Smooth muscle cell of the brain vasculature (primary cell): Measurements from ENCODE around the gene C1orf115.
"Not testable (repeated sequence)": the region's sequence is repeated elsewhere in the genome, so short reads cannot be mapped to it uniquely, and the experiment has no call there.

ENCODE experiments used
- DNase-seq: peaks from one replicate; pipeline ENCODE4 v3.0.0-alpha.2; 2012; ENCODE audit warnings: low read depth, low spot score

C1orf115 gene, protein sequence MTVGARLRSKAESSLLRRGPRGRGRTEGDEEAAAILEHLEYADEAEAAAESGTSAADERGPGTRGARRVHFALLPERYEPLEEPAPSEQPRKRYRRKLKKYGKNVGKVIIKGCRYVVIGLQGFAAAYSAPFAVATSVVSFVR

DNA sequence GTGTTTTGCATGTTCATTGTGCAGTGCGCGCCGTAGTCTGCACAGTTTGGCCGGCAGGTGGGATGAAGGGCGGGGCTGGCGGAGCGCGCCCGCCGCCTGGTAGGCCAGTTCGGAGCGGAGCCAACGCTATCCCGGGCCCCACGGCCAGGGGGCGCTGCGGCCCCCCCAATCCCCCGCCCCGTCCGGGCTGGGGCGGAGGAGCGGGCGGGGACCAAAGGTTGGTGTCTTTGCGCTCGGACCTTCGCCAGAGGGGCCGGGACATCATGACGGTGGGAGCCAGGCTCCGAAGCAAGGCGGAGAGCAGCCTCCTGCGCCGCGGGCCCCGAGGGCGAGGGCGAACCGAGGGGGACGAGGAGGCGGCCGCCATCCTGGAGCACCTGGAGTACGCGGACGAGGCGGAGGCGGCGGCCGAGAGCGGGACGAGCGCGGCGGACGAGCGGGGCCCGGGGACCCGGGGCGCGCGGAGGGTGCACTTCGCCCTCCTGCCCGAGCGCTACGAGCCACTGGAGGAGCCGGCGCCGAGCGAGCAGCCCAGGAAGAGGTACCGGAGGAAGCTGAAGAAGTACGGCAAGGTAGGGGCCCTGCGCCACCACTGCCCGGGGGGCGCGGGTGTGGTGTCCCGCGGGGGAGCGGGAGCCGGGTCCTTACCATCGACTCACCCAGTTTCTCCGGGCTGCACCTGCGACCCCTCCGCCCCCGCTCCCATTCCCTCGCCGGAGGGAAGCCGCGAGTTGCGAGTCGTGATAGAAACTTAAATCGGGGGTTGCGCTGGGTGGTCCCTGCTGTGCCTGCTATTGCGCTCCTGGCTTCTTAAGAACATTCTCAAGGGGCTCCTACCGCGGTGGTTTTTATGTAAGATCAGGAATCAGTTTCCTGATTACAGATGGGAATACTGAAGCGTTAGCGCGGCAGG lies at the start of gene C1orf115:
Gene C1orf115, plus strand, starts transcription at position 224 of the 913 bp plus-strand sequence. Its CDS starts 40 bp downstream, at position 264.
- DNase-seq, result no peak

DNA sequence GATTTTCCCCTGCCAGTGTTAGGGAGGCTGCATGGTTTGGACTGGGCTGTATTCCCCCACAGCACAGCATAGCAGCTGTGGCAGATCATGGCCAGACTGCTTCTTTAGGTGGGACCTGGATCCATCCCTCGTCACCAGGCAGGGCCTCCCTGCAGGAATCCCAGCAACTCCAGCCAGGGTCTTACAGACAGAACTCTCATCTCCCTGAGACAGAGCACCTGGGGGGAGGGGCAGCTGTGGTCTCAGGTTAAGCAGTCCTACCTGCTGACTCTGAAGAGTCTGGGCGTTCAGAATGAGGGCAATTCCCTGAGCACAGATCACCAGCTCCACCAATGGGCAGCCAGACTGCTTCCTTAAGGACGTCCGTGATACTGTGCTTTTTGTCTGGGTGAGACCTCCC lies 47.9 kb upstream of the C1orf115 start:
- DNase-seq, result no peak

DNA sequence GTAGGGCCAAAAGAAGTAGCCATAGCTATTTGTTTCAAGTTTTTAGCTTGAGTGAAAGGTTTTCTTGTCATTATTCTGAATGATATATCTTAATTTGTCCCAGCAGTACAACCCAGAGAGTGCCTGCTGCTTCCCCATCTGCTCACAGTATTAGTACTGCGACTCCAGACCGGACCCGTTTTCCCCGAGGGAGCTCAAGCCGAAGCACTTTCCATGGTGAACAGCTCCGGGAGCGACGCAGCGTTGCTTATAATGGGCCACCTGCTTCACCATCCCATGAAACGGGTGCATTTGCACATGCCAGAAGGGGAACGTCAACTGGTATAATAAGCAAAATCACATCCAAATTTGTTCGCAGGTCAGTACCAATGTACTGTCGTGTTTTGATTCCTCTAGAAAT lies 37.2 kb upstream of the C1orf115 start:
- no peak for DNase-seq

DNA sequence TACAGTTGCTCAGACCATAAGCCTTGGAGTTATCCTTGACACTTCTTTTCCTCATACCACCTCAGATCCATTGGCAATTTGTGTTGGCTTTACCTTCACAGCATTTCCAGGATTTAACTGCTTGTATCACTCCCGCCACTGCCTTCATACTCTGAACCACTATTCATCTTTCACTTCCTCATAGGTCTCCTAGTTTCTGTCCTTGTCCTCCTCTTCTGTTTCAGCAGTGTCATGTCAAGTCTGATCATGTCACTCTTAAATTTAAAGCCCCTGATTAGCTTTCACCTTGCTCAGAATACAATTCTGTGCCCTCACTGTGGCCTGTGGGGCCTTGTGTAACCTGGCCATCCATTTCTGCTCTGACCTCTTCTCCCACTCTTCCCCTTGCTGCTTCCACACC lies 34.7 kb upstream of the C1orf115 start:
- DNase-seq, result no peak

DNA sequence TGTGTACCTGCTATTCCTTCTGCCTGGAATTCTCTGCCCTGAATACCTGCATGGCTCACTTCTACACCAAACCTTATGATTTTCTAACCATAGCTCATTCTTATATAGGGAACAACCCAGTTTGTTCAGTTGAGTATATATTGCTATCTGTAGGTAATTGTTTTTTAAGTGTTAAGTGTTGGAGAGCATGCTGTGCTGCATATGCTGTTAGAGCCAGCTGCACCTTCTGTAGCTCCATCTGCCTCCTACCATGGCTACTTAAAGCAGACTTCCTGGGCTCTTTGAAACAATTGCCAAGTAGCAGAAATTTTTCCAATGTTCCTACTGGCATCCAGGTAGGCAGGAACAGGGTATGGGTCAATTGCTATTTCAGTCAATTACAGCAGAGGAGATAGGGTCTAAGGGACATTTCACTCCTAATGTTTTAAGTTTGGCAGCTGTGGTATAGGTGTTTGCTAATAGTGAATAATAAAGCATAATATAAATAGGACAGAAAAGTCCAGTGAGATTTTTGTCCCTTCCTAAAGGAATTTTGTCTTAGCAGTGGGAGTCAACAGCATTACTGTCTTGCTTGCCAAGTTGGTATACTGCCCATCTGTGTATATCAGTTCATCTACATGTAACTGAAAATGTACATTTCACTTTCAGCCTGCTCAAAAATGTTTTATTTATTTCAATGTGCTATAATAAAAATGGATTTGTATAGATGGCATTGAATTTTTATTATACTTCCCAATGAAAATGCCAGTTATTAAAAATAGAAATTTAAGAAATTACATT lies 34.0 kb upstream of the C1orf115 start:
- no peak for DNase-seq

DNA sequence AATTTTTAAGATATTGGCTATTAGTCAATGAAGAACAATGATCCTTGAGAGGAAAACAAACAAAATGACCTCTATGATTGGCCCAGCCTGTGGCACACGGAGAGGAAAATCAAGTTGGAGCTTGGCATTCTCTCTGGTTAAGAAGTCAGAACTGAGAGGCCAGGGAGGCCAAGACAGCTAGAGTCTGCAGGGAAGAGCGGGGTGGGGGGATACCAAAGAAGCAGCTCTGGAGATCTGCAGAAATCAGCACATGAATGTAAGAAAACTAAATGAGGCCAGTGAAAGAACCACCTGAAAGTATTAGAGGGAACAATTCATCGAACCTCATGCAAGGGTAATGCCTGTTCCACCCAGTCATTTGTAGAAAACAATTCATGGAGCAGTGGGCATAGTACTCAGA lies 23.8 kb upstream of the C1orf115 start:
- DNase-seq, result no peak

DNA sequence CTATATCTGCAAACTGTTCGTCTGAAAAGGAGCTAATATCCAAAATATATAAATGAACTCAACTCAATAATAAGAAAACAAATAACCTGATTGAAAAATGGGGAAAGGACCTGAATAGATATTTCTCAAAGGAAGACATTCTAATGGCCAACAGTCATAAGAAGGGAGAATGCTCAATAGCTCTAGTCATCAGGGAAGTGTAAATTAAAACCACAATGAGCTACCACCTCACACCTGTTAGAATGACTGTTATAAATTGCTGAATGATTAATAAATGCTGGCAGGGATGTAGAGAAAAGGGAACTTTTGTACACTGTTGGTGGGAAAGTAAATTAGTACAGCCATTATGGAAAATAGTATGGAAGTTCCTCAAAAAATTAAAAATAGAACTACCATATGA lies 21.2 kb upstream of the C1orf115 start:
- DNase-seq, result no peak

DNA sequence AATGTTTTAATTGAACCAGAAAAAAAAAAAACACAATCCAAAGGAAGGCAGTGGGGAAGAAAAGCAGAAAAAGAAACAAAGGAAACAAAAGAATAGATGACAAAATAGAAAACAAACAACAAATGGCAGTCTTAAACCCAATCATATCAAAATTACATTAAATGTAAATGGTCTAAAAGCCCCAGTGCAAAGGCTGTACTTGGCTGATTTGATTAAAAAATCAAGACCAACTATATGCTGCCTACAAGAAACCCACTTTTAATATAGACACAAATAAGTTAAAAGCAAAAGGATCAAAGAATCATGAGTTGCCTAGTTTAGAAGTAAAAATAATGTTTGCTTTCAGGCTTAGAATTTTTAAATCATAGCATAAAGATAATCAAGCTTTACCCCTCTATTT lies 19.8 kb upstream of the C1orf115 start:
- no peak for DNase-seq

DNA sequence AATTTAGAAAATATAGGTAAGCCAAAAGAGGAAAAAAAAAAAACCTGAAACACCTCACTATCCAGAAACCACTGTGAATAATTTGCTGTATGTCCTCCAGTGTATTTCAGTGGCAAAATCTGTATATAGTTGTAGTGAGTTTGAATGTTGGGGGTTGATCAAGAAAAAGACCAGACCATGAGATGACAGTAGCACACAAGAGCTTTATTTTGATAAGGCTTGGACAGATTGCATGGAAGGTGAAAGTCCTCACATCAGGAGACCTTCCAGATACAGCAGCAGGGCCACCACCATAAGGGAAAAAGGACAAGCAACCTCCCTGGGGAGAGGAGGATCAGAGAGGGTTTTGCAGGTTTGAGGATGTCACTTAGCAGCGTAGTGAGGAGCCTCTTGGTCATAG lies 16.2 kb upstream of the C1orf115 start:
- DNase-seq, result no peak

DNA sequence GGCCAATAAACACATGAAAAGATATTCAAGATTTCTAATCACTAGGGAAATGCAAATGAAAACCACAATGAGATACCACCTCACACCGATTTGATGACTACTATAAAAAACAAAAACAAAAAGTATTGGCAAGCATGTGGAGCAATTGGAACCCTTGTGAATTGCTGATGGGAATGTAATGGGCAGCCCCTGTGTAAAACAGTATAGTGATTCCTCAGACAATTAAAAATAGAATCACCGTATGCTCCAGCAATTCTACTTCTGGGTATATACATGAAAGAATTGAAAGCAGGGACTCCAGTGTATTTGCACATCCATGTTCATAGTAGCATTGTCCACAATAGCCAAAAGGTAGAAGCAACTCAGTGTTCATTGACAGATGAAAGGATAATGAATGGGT lies 12.9 kb upstream of the C1orf115 start:
- no peak for DNase-seq

DNA sequence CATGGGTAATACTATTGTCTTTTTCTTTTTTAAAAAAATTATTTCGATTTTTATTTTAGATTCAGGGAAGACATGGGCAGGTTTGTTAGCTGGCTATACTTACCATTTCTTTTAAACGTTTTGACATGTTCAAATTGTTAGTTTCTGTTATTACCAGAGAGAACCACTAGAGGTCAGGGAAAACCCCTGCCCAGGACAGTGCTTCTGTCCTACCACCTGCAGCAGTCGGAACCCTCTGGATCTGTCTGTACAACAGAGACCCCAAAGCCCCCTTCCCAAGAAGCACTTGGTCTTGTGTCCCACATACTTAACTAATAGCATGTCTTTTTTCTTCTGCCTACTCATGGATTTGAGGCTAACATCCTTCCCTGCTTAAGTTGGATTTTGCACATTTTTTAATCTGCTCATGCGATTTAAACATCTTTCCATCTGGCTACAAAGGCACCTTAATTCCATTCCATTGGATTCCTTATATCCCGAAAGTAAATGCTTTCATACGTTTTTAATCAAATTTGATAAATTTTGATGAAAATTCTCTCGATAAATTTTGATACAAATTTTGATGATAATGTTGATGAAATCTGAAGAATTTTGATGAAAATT lies 10.0 kb upstream of the C1orf115 start:
- no peak for DNase-seq

DNA sequence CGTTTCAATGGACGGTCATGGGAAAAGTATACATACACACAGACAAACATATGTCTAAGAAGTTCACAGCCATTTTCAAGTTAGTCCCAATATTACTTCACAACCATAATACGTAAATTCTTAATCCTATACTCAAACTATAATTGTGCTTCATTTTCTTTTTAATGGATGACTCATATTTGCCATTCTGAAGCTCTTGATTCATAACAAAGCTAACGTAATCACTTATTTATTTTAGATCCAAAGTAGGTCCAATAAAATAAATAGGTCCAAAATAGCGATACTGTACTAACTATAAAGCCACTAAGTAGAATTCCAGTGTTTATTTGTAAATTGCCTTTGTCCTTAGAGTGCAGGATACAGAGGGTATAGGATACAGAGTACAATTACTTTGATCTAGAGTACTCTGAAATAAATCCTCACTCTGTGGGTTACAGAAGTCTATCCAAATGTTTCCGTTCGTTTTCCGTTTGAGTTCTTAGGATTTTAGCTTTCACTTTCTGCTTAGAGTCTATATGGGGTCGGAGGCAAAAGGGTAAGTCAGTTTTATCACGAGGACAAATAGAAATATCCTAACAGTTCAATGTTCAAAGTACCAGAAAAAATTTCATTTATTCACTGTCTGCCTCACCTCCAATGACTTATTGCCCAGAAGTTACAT lies 8.8 kb upstream of the C1orf115 start:
- DNase-seq, result no peak

DNA sequence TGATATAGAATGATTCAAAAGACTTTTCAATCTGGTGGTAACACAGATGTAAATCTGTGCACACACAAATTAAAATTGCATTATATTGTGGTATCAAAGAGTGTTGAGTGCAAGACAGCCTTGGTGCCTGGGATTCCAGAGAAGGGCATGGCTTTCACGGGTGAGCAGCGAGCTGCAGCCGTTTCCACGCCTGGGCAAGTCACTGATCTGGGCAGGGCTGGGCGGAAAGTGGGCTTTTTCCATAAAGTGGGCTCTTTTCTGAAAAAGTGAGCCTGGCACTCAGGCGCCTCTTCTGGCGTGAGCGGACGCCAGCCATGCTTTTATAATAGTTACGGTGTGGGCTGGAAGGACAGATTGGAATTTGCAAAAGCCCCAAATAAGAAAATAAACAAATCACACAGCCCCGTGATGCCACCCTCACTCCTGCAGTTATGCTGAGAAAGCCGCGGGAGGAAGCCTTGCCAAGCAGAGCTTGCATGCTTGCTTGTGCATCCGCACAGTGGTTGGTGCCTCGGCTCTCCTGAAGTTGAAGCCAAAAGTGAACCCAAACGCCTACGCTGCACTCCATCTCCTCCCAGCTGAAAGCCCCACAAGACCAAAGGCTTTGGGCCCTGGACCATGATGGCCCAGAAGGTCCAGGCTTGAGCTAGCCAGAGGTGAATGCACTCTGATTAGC lies 7.1 kb upstream of the C1orf115 start:
- DNase-seq, result no peak

DNA sequence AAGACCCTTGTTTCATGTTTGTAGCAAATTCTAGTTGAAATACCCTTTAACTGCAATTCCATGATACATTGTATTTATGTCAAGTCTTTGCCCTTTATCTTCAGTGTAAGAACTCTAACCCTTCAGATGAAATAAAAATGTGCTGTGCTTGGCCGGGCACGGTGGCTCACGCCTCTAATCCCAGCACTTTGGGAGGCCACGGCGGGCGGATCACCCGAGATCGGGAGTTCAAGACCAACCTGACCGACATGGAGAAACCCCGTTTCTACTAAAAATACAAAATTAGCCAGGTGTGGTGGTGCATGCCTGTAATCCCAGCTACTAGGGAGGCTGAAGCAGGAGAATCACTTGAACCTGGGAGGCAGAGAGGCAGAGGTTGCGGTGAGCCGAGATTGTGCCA lies 6.4 kb upstream of the C1orf115 start:
- DNase-seq, result not testable (repeated sequence)

DNA sequence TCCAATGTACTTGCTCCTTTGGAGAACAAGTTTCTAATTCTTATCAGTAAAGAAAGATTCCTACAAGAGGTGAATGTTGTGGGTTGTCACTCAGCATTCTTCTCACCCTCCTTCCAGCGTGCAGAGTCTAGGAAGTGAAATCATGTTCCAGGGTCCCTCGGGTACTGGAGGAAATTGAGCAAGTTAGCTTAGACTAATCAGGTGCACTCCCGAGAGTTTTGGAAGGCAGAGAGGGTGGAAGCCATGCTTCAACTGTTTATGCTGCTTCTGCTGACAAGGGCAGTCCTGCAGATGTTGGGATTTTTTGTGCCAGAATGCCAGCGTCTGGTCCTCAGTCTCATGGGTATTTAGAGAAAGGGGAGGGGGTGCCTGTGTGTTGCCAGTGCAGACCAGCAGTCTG lies 5.3 kb upstream of the C1orf115 start:
- DNase-seq, result no peak

DNA sequence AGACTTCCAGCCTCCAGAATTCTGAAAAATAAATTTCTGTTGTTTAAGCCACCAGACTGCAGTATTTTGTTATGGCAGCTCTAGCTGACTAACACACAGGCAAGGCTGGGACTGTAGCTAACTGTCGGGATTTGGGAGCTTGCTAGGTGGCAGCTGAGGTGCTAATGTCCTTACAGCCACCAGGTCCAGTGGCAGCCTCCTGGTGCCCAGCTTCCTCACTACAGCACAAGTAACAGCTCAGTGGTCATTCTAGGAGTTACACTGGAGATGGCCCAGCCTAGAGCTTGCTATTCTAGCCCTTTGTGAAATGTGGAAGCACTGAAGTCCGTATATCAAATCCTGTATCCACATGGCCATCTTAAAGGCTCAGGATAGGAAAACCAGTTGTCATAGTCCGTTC lies 4.3 kb upstream of the C1orf115 start:
- no peak for DNase-seq

DNA sequence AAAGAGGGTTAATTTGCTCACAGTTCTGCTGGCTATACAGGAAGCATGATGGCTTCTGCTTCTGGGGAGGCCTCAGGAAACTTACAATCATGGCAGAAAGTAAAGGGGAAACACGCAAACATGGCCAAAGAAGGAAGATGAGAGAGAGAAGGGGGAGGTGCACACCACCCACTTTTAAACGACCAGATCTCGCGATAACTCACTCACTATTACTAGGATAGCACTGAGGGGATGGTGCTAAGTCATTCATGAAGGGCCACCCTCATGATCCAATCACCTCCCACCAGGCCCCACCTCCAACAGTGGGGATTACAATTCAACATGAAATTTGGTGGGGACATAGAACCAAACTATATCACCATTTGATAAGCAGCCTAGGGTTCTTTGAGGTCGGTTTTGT lies 2.4 kb upstream of the C1orf115 start:
- no peak for DNase-seq

DNA sequence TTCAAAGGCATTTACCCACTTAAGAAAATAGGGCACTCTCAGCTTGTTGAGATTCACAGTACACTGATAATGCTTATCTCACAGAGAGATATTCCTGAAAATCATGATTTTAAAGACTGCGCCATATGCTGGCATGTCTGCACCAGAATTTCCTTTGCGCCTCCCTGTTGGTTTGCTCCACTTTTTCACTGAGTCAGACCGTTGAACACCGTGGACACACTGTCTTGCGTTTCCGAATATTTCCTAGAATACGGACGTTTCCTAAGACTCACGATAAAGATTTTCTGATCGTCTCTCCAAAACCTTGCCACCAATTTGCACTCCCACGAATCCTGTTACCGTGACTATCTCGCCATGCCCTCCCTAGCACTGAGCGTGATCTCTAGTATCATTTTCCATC lies 497 bp upstream of the C1orf115 start:
- DNase-seq, result no peak

DNA sequence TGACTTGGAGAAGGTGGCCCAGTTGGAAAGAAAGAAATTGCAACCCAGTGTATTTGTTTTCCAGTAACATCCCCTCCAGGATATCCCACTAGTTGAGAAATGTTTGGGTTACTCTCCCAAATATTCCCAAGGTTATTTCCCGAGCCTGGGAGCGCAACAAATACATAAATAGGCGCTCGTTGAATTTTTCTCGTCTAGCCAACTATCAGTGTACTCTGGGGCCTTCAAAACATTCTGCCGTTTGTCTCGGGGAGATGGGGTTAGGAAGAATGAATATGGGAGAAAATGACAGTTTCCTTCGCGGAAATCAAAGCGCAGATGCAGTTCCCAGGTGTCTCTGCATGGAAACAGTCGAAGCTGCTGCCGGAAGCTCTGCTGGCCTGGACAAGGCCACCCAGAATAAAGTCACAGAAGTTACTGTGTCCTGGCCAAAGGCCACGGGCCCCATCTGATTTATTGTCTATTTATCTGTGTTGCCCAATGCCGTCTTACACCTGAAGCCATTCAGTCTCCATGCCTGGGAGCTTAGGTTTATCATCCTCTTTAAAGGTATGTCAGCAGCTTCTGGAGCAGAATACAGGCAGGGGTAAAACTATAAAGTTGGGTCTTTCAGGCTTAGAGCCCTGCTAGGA lies 1.0 kb downstream of the C1orf115 start:
- no peak for DNase-seq

DNA sequence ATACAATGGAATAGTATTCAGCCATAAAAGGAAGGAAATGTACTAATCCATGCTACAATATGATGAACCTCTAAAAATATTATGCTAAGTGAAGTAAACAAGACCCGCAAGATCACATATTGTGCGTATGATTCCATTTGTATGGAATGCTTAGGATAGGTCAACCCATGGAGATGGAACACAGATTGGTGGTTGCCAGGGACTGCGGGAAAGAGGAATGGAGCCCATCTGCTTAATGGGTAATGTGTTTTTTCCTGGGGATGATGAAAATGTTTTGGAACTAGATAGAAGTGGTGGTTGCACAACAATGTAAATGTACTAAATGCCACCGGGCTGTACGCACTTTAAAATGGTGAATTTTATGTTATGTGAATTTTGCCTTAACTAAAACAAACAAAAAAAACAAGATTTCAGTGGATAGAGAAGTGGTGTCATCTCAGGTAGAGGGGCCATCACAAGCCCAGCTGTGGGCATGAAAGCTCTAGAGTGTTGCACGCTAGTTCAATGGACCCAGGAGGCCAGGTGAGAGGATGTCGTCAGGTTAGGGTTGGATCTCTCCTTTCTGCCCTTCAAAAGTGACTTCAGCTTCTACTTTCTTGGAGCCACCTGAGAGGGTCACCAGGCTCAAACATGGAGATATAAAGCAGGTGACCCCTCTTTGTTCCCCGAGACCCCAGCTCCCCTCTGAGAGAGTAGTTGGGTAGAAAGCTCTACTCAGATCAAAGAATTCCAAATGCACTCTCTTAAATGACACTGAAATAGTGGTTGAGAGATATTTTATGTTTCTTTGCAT lies 2.5 kb downstream of the C1orf115 start:
- no peak for DNase-seq
